Nephron progenitor cell (in vitro differentiated cells): Measurements from ENCODE around the gene IFT57.

ENCODE experiments used
- DNase-seq: peaks from one replicate; pipeline ENCODE4 v3.0.0; 2021
- H3K27ac Mint-ChIP-seq: 2 replicates; pipeline ENCODE4 v1.8.0; 2021; ENCODE audit warnings: mild to moderate bottlenecking, moderate library complexity, mixed read lengths
- H3K27me3 Mint-ChIP-seq: 2 replicates; pipeline ENCODE4 v1.8.0; 2021; ENCODE audit warnings: mild to moderate bottlenecking, low read depth, mixed read lengths; ENCODE audit not compliant: poor library complexity
- H3K36me3 Mint-ChIP-seq: 2 replicates; pipeline ENCODE4 v1.8.0; 2021; ENCODE audit warnings: low read depth, mixed read lengths
- H3K4me1 Mint-ChIP-seq: 2 replicates; pipeline ENCODE4 v1.8.0; 2021; ENCODE audit warnings: mixed read lengths
- H3K4me3 Mint-ChIP-seq: 2 replicates; pipeline ENCODE4 v1.8.0; 2021; ENCODE audit warnings: mild to moderate bottlenecking, moderate library complexity, mixed read lengths
- H3K9me3 Mint-ChIP-seq: 2 replicates; pipeline ENCODE4 v1.8.0; 2021; ENCODE audit warnings: mild to moderate bottlenecking, moderate library complexity, mixed read lengths
- TF ChIP-seq, protein P1 (sequence below): fragments of 200-600 bp; sonication (generic); IDR thresholded peaks from 2 replicates; pipeline ENCODE4 v1.5.0; 2021; ENCODE audit warnings: antibody characterized with exemption

The IFT57 gene

DNA sequence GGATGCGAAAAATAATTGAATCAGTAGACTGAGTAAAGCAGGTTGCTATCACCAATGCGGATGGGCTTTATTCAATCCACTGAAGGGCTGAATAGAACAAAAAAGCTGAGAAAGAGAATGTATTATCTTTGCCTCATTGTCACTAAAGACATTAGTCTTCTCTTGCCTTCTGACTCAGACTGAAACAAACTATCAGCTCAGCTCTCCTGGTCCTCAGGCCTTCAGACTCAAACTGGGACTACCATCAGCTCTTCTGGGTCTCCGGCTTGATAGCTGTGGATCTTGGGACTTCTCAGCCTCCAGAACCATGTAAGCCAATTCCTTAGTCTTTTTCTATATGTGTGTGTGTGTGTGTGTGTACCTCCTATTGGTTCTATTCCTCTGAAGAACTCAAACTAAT, 12.6 kb downstream of the IFT57 start:
- H3K9me3 Mint-ChIP-seq = no peaks in the 10 kb centered on the region
- H3K27me3 Mint-ChIP-seq = peaks cover 4% of the 10 kb centered on the region
- peaks cover 66% of the 10 kb centered on the region for H3K36me3 Mint-ChIP-seq
- H3K4me3 Mint-ChIP-seq = no peak overlapping the region
- H3K27ac Mint-ChIP-seq = peak overlapping the region; percentile 27
- DNase-seq = no peak
- H3K4me1 Mint-ChIP-seq = no peaks in the 10 kb centered on the region
- TF ChIP-seq, protein P1, sequence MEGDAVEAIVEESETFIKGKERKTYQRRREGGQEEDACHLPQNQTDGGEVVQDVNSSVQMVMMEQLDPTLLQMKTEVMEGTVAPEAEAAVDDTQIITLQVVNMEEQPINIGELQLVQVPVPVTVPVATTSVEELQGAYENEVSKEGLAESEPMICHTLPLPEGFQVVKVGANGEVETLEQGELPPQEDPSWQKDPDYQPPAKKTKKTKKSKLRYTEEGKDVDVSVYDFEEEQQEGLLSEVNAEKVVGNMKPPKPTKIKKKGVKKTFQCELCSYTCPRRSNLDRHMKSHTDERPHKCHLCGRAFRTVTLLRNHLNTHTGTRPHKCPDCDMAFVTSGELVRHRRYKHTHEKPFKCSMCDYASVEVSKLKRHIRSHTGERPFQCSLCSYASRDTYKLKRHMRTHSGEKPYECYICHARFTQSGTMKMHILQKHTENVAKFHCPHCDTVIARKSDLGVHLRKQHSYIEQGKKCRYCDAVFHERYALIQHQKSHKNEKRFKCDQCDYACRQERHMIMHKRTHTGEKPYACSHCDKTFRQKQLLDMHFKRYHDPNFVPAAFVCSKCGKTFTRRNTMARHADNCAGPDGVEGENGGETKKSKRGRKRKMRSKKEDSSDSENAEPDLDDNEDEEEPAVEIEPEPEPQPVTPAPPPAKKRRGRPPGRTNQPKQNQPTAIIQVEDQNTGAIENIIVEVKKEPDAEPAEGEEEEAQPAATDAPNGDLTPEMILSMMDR = no peak

- DNase-seq = no peak
- Mint-ChIP-seq H3K27ac (no peak overlapping the region), H3K4me1 (no peaks in the 10 kb centered on the region), H3K4me3 (no peak overlapping the region), H3K27me3 (peaks cover 4% of the 10 kb centered on the region), H3K9me3 (no peaks in the 10 kb centered on the region), H3K36me3 (peaks cover 65% of the 10 kb centered on the region)
- TF ChIP-seq, protein P1 = no peak
Measured at GRCh38 chr3:108208831-108209230, 13.4 kb downstream of the IFT57 start.

GRCh38 chr3:108202834-108203233, 19.4 kb downstream of the IFT57 start:
- H3K4me1 Mint-ChIP-seq = no peaks in the 10 kb centered on the region
- no peaks in the 10 kb centered on the region for H3K9me3 Mint-ChIP-seq
- H3K27ac Mint-ChIP-seq = peak overlapping the region; percentile 3

GRCh38 chr3:108202080-108202479, 20.1 kb downstream of the IFT57 start:
- Mint-ChIP-seq H3K9me3 (no peaks in the 10 kb centered on the region), H3K4me1 (no peaks in the 10 kb centered on the region), H3K27me3 (no peaks in the 10 kb centered on the region), H3K27ac (no peak overlapping the region), H3K36me3 (peaks cover 22% of the 10 kb centered on the region), H3K4me3 (no peak overlapping the region)
- DNase-seq = no peak
- TF ChIP-seq, protein P1 = no peak

More at GRCh38 chr3:108202834-108203233, 19.4 kb downstream of the IFT57 start:
- TF ChIP-seq, protein P1 = no peak
- no peaks in the 10 kb centered on the region for H3K27me3 Mint-ChIP-seq
- H3K36me3 Mint-ChIP-seq = peaks cover 28% of the 10 kb centered on the region
- DNase-seq = no peak
- H3K4me3 Mint-ChIP-seq = no peak overlapping the region

DNA sequence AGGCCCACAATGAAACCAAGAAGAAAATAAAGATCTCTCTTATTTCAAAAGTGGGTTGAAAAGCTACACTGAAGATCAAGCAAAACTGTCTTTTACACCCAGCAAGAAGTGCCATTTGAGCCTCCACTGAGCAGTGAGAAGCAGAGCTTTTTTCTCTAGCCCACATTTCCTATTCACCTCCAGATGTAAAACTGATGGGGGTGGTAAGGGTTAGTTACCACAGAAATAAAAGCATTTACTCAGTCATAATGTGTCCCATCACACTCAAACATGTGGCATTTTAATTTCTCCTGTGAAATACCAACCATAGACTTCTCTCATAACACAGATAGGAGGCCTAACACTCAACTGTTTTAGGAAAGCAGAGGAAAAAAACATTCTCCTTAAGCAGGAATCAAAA, 21.0 kb downstream of the IFT57 start:
- Mint-ChIP-seq H3K4me3 (no peak overlapping the region), H3K27me3 (no peaks in the 10 kb centered on the region), H3K9me3 (no peaks in the 10 kb centered on the region), H3K36me3 (peaks cover 18% of the 10 kb centered on the region), H3K4me1 (no peaks in the 10 kb centered on the region), H3K27ac (no peak overlapping the region)
- TF ChIP-seq, protein P1 = no peak
- DNase-seq = no peak

GRCh38 chr3:108200578-108200977, 21.6 kb downstream of the IFT57 start:
- Mint-ChIP-seq H3K9me3 (peaks cover under 1% of the 10 kb centered on the region), H3K4me3 (no peak overlapping the region), H3K4me1 (no peaks in the 10 kb centered on the region), H3K36me3 (peaks cover 24% of the 10 kb centered on the region), H3K27ac (no peak overlapping the region), H3K27me3 (no peaks in the 10 kb centered on the region)
- TF ChIP-seq, protein P1 = no peak
- no peak for DNase-seq
